NCI-H1930 (cell line): Measurements from ENCODE around the gene DRD2.

Experiments used
- DNase-seq, 2 experiments: peaks; one replicate each; lab custom pipeline; 2025; lab: John Stamatoyannopoulos, UW

Gene DRD2

DNA sequence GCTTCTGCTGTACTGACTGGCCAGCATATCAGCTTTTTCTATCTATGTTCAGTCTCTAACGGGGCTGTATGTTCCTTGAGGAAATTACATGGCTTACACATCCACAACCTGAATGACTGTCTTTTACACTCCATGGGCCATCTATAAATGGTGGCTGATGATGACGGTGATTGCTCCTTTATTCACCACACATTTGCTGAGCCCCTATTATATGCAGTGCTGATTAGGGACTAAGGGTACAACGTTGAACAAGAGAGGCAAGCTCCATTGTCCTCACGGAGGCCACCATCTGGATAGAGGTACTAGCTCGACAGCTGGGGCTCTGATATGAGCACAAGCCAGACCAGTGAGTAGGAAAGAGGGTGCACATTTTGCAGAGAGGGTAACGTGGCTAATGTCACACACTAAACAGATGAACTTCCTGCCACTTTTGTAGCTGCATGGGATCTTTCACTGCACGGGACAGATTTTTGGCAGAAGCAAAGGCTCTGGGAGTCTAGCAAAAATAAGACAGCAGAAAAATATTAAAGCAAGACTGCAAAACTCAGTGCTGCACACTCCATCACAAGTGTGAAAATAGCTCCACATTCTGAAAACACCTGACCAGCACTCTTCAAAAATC is 30.6 kb downstream of the DRD2 start:
- DNase-seq: no peak

GRCh38 chr11:113440816-113441215 is 34.4 kb downstream of the DRD2 start:
- DNase-seq: no peak

DNA sequence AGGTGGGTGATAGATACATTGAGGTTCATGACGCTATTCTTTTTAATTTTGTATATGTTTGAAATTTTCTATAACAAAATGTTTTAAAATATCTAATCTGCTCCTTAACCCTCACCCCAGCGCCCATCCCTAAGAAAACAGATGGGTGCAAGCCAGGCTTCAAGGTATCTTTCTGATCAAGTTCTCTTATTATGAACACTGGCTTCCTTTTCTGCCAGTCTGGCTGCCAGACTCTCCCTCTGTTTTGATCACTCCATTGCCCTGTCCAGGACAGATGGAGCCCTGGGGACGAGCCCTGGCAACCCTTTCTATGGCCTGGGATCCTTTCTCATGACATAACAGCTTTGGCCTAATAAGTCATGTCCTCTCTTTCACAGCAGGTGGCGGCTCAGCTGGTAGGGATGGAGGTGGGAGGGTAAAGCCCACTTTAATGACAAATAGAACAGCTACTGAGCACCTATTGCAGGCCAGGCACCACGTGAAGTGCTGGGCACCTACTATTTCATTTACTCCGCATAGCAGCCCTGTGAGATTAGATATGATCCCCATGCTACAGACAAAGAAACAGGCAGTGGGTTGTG is 38.4 kb downstream of the DRD2 start:
- no peak for DNase-seq

GRCh38 chr11:113435190-113435968 is 39.8 kb downstream of the DRD2 start:
- DNase-seq: no peak

- no peak for DNase-seq
These were observed 43.5 kb downstream of the DRD2 start for GRCh38 chr11:113431746-113432145.

- no peak for DNase-seq
These were observed 48.5 kb downstream of the DRD2 start for GRCh38 chr11:113426686-113427085.

DNA sequence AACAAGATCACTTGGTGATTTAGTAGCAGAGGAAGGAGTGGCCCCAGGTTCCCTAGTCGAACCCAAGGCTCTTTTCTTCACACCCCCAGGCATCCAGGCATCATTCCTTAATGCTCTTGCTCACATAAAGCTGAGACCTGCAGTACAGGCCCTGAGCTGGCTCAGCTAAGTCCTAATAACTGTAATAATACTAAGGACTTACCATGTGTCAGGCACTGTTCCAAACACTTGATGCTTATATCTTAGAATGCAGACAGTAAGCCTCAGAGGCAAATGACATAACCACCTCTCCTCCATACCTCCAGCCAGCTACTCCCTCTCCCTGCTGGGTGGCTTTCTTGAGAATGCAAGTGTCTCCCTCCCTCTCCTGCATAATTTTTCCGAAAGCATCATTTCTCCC is 54.4 kb downstream of the DRD2 start:
- DNase-seq: no peak

- DNase-seq: no peak
These were observed 55.7 kb downstream of the DRD2 start for GRCh38 chr11:113419454-113420003.

DNA sequence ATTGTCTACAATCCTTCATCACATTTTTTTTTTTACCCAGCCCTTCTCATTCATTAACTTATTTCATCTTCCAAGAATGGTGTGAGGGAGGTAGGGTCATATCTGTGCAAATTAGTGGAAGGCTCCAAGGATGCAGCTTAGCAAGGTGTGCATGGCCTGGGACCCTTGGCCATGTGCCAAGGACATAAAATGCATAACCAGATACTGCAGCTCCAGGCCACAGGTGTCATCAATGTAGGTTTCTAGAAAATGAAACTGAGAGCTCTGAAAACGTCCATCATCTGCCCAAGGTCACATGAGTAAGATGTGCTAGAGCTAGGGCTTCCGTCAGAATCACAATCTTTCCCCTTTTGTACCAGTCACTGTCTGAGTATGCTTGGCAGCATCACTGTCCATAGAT is 57.8 kb downstream of the DRD2 start:
- DNase-seq: no peak

DNA sequence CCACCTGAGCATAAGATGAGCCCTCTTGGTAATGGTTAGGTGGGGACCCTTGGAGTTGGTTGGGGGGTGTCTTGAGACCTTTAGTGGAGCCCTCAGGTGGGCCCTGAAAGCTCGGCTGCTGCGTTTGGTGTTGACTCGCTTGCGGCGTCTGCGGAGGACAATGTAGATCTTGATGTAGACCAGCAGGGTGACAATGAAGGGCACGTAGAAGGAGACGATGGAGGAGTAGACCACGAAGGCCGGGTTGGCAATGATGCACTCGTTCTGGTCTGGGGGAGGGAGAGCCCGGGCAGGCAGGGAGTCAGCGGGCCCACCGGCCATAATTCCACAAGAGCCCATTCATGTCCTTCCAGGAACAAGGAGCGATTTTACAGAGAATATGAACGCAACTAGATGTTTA is 59.9 kb downstream of the DRD2 start:
- no peak for DNase-seq

GRCh38 chr11:113412675-113413074 is 62.5 kb downstream of the DRD2 start:
- DNase-seq: no peak

DNA sequence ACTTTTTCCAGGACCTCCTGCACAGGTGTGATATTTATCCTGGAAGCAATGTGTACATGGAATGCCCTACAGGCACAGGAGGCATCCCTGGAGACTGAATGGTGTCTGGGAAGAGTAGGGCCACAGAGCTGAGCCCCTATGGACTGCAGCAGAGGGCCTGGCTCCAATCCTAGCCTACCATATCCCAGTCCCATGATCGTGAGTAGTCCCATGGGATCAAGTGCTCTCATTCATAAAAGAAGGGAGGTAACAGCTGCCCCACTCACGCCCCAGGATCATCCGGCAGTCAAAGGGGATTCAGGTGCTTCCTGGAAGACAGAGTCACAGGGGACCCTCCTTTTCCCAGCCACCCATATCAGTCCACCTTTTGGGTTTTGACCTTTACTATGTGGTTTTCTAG is 63.7 kb downstream of the DRD2 start:
- DNase-seq: no peak

- DNase-seq: no peak
These were observed 64.6 kb downstream of the DRD2 start for GRCh38 chr11:113410414-113411135.

DNA sequence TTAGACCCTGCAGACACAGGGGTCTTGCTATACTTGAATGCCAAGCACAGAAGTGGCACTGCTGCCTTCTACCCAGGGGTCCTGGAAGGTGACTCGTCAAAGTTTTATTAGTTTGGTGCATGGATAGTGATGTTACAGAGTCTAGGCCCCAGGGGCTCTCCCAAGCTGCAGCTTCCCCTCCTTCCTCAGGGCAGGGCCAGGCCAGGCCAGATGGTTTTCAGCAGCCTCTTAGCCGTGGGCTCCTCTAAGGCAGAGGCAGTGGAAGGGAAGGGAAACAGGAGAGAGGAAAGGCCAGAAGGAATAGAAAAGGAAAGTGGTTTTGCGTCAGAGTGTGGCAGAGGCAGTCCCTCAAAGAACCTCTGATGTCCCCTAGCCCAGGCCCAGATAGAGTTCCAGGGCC is 65.7 kb downstream of the DRD2 start:
- DNase-seq: no peak

DNA sequence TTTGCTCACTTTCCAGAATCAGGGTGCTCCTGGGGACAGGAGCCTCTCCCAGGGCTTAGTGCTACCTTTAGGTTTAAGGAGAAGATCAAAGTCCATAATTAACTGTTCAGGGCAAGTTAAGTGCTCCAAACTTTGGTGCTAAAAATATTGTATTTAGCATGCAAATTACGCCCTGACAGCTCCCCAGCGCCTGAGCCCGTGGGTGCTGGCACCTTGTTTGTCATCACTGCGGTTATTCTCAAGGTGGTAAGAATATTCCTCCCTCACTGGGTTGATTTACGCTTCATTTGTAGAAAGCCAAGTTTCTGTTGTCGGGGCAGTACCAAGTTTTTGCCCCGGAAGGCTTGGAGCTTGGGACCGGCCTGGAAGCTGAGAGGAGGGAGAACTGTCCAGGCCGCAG is 66.3 kb downstream of the DRD2 start:
- no peak for DNase-seq

DNA sequence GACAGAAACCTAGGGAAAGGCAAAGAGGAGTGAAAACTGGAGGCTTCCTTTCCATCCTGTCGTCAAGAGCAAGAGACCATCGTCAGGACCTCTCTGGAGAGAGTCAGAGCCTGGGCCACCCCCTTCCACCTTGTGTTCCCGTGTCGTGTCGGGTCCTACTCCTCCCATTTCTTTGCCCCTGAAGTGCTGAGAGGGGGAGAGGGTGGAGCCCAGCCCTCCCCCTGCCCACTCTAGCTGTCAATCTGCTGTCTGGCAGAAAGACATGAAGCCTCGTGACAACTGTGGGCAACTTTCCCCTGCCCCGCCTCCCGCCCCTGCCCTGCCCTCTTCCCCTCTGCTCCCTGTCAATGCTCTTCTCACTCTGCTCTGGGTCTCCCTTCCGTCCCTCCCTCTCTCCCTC is 67.0 kb downstream of the DRD2 start:
- DNase-seq: no peak

DNA sequence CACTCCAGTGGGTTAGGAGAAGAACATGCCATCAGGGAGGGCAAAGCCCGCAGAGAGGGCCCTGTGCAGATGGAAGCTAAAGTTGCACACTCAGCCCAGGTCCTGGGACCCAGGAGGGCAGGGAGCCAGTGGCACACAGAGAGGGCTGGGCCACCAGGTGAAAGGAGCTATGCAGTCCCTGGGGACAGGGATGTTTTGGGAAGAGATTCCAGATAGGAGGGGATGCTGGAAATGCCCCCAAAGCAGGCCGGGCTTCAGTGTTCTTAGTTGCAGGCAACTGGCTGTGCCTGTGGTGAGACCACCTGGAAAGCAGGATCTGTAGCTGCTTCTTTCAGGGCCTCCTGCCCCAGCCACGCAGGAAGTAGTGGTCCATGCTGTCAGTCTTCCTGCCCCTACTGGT is 68.0 kb downstream of the DRD2 start:
- no peak for DNase-seq

- DNase-seq: no peak
These were observed 69.3 kb downstream of the DRD2 start for GRCh38 chr11:113405724-113406478.

GRCh38 chr11:113404859-113405430 is 70.3 kb downstream of the DRD2 start:
- no peak for DNase-seq

- DNase-seq: no peak
These were observed 73.5 kb downstream of the DRD2 start for GRCh38 chr11:113401718-113402117.

GRCh38 chr11:113400631-113401230 is 74.5 kb downstream of the DRD2 start:
- no peak for DNase-seq
